HG03103 (cell line): ENCODE measurements around the gene NFATC1.

Experiments
- ATAC-seq: cut with Tn5 transposase; IDR thresholded peaks from one replicate; pipeline ENCODE4 v1.9.1; 2021; ENCODE audit warnings: low read depth; ENCODE audit not compliant: unreplicated experiment

The NFATC1 gene

GRCh38 chr18:79420033-79420745 is 24.5 kb downstream of the NFATC1 start:
- ATAC-seq, result no peak

- ATAC-seq, result no peak
Measured at GRCh38 chr18:79421275-79421857, 25.6 kb downstream of the NFATC1 start.

- ATAC-seq, result peak; percentile 87
Measured at GRCh38 chr18:79422022-79422782, 26.5 kb downstream of the NFATC1 start.

GRCh38 chr18:79422783-79423165 is 27.0 kb downstream of the NFATC1 start:
- no peak for ATAC-seq

- ATAC-seq, result no peak
Measured at GRCh38 chr18:79423211-79424007, 27.7 kb downstream of the NFATC1 start.

- no peak for ATAC-seq
Measured at GRCh38 chr18:79424008-79424565, 28.4 kb downstream of the NFATC1 start.

- ATAC-seq, result no peak
Measured at GRCh38 chr18:79424880-79425568, 29.3 kb downstream of the NFATC1 start.

- ATAC-seq, result no peak
Measured at GRCh38 chr18:79425569-79425886, 29.8 kb downstream of the NFATC1 start.

GRCh38 chr18:79426376-79427300 is 30.9 kb downstream of the NFATC1 start:
- ATAC-seq, result no peak

- no peak for ATAC-seq
Measured at GRCh38 chr18:79427368-79428225, 31.9 kb downstream of the NFATC1 start.

GRCh38 chr18:79428287-79428686 is 32.6 kb downstream of the NFATC1 start:
- no peak for ATAC-seq

- no peak for ATAC-seq
Measured at GRCh38 chr18:79429381-79429780, 33.7 kb downstream of the NFATC1 start.

- no peak for ATAC-seq
Measured at GRCh38 chr18:79429785-79430281, 34.1 kb downstream of the NFATC1 start.

- no peak for ATAC-seq
Measured at GRCh38 chr18:79432376-79433120, 36.8 kb downstream of the NFATC1 start.

GRCh38 chr18:79433431-79433830 is 37.7 kb downstream of the NFATC1 start:
- no peak for ATAC-seq

- no peak for ATAC-seq
Measured at GRCh38 chr18:79434607-79435401, 39.1 kb downstream of the NFATC1 start.
